ENCODE measurements around the gene SH3TC1. TPM values are rescaled to one million over a fixed set of nuclear protein-coding genes. Genes with fewer than 3 reads are reported as not detected.

SH3TC1 gene
- total and polyA plus RNA-seq, 2 of the 13 experiments (the other 11 are each of a cell fraction or from before 2014, with no cell fraction given): 14.9 to 21.8 TPM

GRCh38 chr4:8202108-8203051, 3.3 kb downstream of the SH3TC1 start (continued):
- no peak for TF ChIP-seq ZBTB33 (CRISPR knock-in tag; IDR thresholded peaks at IDR 0.05)
- TF ChIP-seq ZNF800 (CRISPR knock-in tag; IDR thresholded peaks at IDR 0.05): 0 out of 2 replicates have a peak, but pooled peaks have one; percentile 59
- TF ChIP-seq ISX (CRISPR knock-in tag; conservative IDR thresholded peaks at IDR 0.05): no peak
- 0 out of 2 replicates have a peak, but pooled peaks have one; percentile 44 for TF ChIP-seq TFDP1 (CRISPR knock-in tag; IDR thresholded peaks at IDR 0.05; ENCODE audit: borderline replicate concordance)
- no peak for TF ChIP-seq ZNF660 (CRISPR knock-in tag; IDR thresholded peaks at IDR 0.05; ENCODE audit: borderline replicate concordance, low read depth)

All from HepG2 (cell line).